Measurements from ENCODE around the gene RMC1.

DNA sequence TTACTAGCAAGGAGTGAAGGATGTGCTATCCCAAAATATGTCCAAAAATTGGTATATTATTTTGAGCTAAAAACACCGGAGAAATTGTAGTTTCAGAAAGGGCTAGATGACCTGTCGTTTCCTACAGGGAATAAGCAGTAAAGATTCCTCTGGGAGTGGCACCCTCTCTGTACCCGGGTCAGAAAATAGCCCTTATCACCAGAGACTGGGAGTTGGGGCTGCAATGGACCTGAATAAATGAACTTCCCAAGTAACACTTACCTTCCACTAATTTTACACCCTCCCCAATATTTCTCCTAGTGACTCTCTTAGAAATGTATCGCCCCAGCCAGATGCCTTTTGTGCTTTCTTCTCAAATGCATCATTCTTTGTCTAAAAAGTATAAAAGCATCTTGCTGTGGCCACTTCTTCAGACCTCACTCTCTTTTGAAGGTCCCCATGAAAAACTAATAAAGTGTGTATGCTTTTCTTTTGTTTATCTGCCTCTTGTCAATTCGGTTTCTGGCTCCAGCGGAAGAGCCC, 734 bp upstream of the RMC1 start:
- TF ChIP-seq EZH2 (IDR thresholded peaks at IDR 0.05; ENCODE audit: borderline replicate concordance, low read length): no peak
- TF ChIP-seq, protein P1, sequence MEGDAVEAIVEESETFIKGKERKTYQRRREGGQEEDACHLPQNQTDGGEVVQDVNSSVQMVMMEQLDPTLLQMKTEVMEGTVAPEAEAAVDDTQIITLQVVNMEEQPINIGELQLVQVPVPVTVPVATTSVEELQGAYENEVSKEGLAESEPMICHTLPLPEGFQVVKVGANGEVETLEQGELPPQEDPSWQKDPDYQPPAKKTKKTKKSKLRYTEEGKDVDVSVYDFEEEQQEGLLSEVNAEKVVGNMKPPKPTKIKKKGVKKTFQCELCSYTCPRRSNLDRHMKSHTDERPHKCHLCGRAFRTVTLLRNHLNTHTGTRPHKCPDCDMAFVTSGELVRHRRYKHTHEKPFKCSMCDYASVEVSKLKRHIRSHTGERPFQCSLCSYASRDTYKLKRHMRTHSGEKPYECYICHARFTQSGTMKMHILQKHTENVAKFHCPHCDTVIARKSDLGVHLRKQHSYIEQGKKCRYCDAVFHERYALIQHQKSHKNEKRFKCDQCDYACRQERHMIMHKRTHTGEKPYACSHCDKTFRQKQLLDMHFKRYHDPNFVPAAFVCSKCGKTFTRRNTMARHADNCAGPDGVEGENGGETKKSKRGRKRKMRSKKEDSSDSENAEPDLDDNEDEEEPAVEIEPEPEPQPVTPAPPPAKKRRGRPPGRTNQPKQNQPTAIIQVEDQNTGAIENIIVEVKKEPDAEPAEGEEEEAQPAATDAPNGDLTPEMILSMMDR (conservative IDR thresholded peaks at IDR 0.05 in 1 of 2, IDR thresholded peaks at IDR 0.05 in 1 of 2; ENCODE audit: extremely low read depth in 1 of 2, insufficient read depth in 1 of 2, low read depth in 1 of 2, low read length in 2 of 2): no peak
